Cardiac muscle cell (in vitro differentiated cells and primary cell): ENCODE data around the gene HPCA. TPM values are rescaled to one million over a fixed set of nuclear protein-coding genes. Genes with fewer than 3 reads are reported as not detected.

ENCODE experiments used
- DNase-seq, 2 donors: peaks; one replicate each; pipeline versions ENCODE4 v3.0.0 to v3.0.0-alpha.2; 2010 to 2017; ENCODE audit warnings: low read depth in 1 of 2, low spot score in 1 of 2
- H3K27ac ChIP-seq: fragments of 200-600 bp; sonication (generic); 2 replicates; pipeline ENCODE4 v1.5.1; 2016
- H3K27me3 ChIP-seq: fragments of 200-600 bp; sonication (generic); 2 replicates; pipeline ENCODE4 v1.6.0; 2016; ENCODE audit warnings: control low read depth
- H3K36me3 ChIP-seq: fragments of 200-600 bp; sonication (generic); 2 replicates; pipeline ENCODE4 v1.5.1; 2016; ENCODE audit warnings: control low read depth
- H3K4me1 ChIP-seq: fragments of 200-600 bp; sonication (generic); 2 replicates; pipeline ENCODE4 v1.8.1; 2017; ENCODE audit warnings: low read depth, mild to moderate bottlenecking, mixed run types
- H3K4me3 ChIP-seq: fragments of 200-600 bp; sonication (generic); 2 replicates; pipeline ENCODE4 v1.5.1; 2016; ENCODE audit warnings: mild to moderate bottlenecking
- H3K9me3 ChIP-seq: fragments of 200-600 bp; sonication (generic); 2 replicates; pipeline ENCODE4 v1.5.1; 2017; ENCODE audit warnings: low read depth, mild to moderate bottlenecking, control low read depth
- polyA plus RNA-seq: library from polyadenylated mRNA; unstranded; fragments of >200 nt; fragmentation: Nextera tagmentation; extraction: Ambion mirVana; gene quantifications from 2 replicates; pipeline ENCODE4 v1.2.1, GENCODE V29; 2016
- total RNA-seq: library from RNA; depleted of rRNA; stranded (reverse); fragments of >200 nt; gene quantifications from 2 replicates; pipeline ENCODE4 v1.2.3, GENCODE V29; 2016
- TF ChIP-seq, protein P1 (sequence below): IDR thresholded peaks from 2 replicates; pipeline ENCODE4 v1.5.1; 2012; ENCODE audit warnings: low read depth, mild to moderate bottlenecking, low read length

The HPCA gene
- total and polyA plus RNA-seq, 2 experiments from 2014 or later, result not detected

DNA sequence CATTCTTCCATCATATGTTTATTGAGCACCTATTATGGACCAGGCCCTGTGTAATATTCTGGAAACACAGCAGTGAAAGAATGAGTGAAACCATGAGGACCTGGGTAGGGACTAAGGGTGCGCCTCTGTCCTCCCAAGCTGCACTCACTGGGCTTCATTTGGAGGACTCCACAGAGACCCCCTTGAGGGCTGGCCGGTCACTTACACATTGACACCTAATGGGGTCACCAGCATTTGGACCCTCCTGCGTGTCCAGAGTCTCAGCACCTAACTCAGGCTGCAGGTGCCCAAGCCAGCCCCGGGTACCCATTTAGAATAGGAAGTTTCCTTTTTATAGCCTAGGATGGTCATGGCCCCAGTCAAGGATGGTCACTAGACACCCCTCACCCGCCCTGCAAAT is 12.8 kb upstream of the HPCA start:
- Histone ChIP-seq H3K9me3 (no peaks in the 10 kb centered on the region), H3K36me3 (no peaks in the 10 kb centered on the region), H3K4me3 (no peak overlapping the region), H3K4me1 (peaks cover 7% of the 10 kb centered on the region), H3K27ac (no peak overlapping the region), H3K27me3 (peaks cover 11% of the 10 kb centered on the region)
- TF ChIP-seq, protein P1, sequence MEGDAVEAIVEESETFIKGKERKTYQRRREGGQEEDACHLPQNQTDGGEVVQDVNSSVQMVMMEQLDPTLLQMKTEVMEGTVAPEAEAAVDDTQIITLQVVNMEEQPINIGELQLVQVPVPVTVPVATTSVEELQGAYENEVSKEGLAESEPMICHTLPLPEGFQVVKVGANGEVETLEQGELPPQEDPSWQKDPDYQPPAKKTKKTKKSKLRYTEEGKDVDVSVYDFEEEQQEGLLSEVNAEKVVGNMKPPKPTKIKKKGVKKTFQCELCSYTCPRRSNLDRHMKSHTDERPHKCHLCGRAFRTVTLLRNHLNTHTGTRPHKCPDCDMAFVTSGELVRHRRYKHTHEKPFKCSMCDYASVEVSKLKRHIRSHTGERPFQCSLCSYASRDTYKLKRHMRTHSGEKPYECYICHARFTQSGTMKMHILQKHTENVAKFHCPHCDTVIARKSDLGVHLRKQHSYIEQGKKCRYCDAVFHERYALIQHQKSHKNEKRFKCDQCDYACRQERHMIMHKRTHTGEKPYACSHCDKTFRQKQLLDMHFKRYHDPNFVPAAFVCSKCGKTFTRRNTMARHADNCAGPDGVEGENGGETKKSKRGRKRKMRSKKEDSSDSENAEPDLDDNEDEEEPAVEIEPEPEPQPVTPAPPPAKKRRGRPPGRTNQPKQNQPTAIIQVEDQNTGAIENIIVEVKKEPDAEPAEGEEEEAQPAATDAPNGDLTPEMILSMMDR, result no peak
- DNase-seq, result no peak

DNA sequence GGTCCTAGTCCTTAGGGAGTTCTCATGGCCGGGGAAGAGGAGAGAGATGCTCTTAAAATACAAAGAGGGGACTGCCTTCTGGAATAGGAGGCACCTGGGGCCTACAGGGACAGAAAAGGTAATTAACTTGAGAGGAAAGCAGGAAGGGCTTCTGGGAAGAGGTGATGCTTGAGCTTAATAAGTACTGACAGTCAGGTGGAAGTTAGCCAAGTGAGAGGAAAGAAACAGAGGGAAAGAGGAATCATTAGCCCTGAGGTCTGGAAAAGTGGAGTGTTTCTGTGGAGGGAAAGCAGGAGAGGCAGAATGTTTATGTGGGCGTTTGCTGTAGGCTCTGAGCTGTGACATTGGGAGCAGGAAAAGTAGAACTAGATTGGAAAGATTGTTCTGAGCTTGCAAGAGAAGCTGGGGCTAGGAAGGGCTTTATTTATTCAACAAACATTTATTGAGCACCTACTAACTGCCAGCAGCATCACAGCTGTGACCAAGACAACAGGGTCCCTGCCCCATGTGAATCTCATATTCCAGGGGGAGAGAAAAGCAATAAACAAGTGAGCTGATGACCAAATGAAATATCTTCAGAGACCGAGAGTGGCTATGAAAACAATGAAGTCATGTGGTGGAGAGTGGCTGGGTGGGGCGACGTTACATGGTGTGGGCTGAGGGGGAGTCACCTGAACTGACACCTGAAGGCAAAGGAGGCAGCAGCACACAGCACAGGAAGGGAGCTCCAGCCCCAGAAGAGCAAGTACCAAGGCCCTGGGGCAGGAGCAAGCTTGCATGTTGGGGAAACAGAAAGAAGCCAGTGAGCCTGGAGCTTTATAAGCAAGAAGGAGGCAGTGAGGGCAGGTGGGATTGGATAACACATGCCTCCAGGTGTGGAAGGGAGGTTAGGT is 11.2 kb upstream of the HPCA start:
- H3K4me1 ChIP-seq, result peaks cover 2% of the 10 kb centered on the region
- DNase-seq, result no peak
- H3K27ac ChIP-seq, result no peak overlapping the region
- H3K36me3 ChIP-seq, result no peaks in the 10 kb centered on the region
- H3K27me3 ChIP-seq, result peaks cover 8% of the 10 kb centered on the region
- no peaks in the 10 kb centered on the region for H3K9me3 ChIP-seq
- H3K4me3 ChIP-seq, result no peak overlapping the region
- TF ChIP-seq, protein P1, result no peak

DNA sequence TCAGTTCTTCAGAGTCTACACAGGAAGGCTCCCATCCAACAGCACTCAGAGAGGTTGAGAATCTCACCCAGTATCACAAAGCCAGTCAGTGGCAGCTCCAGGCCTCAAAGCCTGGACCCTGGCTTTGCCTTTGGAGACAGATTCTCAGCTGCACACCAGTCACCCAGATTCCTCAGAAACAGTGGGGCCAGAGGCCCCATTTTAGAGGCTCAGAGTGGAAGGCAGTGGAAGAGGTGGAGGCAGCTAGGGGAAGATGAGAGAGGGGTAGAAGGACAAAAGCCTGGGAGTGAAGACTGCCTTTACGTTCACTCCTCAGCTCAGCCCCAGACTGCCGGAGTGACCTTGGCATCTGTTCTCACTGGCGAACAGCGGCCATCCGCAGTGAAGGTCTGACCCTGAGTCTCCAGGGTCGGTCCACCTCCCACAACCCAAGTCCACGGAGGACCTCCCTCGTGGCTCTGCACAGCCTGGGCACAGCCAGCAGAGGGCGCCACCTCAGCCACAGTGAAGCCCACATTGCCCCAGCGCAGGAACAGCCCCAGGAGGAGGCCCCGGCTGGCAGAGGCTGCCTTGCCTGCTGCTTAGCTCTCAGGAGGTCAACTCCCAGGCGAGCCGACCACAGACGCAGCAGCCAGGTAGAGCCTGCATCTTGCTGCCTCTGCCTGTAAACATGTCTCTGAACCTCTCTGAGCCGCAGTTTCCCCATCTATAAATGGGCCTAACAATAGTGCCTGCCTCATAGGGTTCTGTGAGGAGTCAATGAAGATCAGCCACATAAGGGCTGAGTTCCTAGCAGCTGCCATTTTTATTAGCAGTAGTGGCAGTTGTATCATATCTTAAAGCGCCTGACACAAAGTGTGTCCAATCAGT is 9.7 kb upstream of the HPCA start:
- Histone ChIP-seq H3K27me3 (peaks cover 4% of the 10 kb centered on the region), H3K27ac (no peak overlapping the region), H3K9me3 (no peaks in the 10 kb centered on the region), H3K36me3 (no peaks in the 10 kb centered on the region), H3K4me3 (no peak overlapping the region), H3K4me1 (no peaks in the 10 kb centered on the region)
- peak; percentile 61 to 66 for DNase-seq
- TF ChIP-seq, protein P1, result peak; percentile 94

DNA sequence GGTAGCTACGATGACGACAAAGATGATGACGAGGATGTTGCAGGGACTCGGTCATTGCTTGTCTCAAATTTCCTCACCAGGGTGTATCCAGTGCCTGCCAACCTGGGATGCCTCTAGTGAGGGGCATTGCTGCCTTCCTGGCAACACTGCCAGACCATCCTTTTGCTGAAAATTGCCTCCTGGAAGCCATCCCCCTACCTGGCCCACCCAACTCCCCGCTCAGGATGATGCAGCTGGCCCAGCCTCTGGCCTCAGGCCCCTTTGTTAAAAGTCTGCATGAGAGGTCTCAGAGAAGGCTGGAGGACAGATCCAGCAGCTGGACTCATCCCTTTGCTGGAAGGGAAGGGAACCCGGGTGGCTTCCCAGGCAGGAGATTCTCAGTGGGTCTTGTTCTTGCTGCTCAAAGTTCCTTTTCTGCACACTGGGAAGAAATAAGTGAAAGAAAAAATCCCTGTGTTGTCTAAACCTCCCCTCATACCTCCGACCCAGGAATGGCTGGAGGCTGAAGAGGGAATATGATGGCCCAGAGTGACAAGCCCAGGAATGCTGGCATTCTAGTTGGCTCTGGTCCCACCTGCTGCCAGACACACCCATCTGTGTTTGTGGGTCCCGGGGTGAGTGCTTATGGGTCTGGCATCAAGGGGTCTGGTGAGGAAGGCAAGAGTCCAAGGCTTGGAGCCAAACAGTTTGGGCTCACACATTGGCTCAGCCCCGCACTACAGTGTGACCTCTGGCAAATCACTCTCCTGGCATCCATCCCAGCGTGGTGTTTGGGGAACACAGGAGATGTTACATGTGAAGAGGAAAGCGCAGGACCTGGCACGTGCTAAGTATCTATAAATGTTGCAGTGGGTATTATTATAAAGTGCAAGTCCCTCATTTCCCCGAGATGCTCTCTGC is 8.8 kb upstream of the HPCA start:
- Histone ChIP-seq H3K36me3 (no peaks in the 10 kb centered on the region), H3K27ac (no peak overlapping the region), H3K9me3 (no peaks in the 10 kb centered on the region), H3K4me3 (no peak overlapping the region), H3K4me1 (no peaks in the 10 kb centered on the region), H3K27me3 (no peaks in the 10 kb centered on the region)
- DNase-seq, result no peak
- TF ChIP-seq, protein P1, result no peak

DNA sequence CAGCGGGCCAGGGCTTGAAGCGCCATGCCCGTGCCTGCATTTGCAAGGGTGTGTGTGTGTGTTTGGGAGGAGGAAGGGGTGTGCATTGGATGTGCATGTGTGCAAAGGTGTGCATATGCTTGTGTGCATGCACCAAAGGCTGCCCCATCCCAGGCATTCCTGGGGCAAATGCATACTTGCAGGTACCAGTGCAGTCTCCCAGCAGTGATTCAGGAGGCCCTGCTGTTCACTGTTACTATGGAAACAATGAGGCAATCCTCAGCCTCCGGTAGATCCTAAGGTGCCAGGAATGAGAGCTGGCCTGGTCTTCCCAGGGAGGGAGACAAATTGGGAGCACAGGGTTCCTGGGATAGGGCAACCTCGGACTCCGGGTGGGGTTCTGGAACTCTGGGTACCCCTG is 8.1 kb upstream of the HPCA start:
- TF ChIP-seq, protein P1, result no peak
- no peaks in the 10 kb centered on the region for H3K9me3 ChIP-seq
- no peaks in the 10 kb centered on the region for H3K4me1 ChIP-seq
- no peak overlapping the region for H3K27ac ChIP-seq
- no peaks in the 10 kb centered on the region for H3K27me3 ChIP-seq
- no peaks in the 10 kb centered on the region for H3K36me3 ChIP-seq
- peak in 1 of 2 donors; percentile 47 for DNase-seq
- H3K4me3 ChIP-seq, result no peak overlapping the region
